PC-3 (cell line): Measurements from ENCODE around the gene TEKTIP1.

Experiments
- CTCF ChIP-seq: fragments of 300-600 bp; sonication (generic); conservative IDR thresholded peaks from 2 replicates; pipeline ENCODE4 v1.5.1; 2017; ENCODE audit warnings: antibody characterized with exemption, low read depth, mild to moderate bottlenecking, low read length
- EZH2 ChIP-seq: fragments of 300-600 bp; sonication (generic); IDR thresholded peaks from one replicate; pipeline ENCODE4 v1.6.1; 2017; ENCODE audit warnings: antibody characterized with exemption, mild to moderate bottlenecking, low read length; ENCODE audit not compliant: unreplicated experiment

- TF ChIP-seq CTCF = no peak
- TF ChIP-seq EZH2 = no peak
These were observed 4.4 kb downstream of the TEKTIP1 start for GRCh38 chr19:3543150-3544057.
